Muscle of leg (tissue), 11 donors: ENCODE measurements around the gene CLEC4M. TPM values are rescaled to one million over a fixed set of nuclear protein-coding genes. Genes with fewer than 3 reads are reported as not detected.
A peak's percentile ranks its signal among the peaks of the same experiment; 100 is the strongest.

Experiments used
- DNase-seq: peaks from one replicate; pipeline ENCODE4 v3.0.0; 2013
- H3K27ac ChIP-seq: one replicate; pipeline ENCODE4 v1.5.1; 2013; ENCODE audit warnings: mild to moderate bottlenecking, low read length, control low read depth
- H3K27me3 ChIP-seq: one replicate; pipeline ENCODE4 v1.6.1; 2013; ENCODE audit warnings: low read length; ENCODE audit not compliant: control insufficient read depth, insufficient read depth
- H3K36me3 ChIP-seq: one replicate; pipeline ENCODE4 v1.6.1; 2013; ENCODE audit warnings: low read length; ENCODE audit not compliant: control insufficient read depth, insufficient read depth
- H3K4me1 ChIP-seq: one replicate; pipeline ENCODE4 v1.6.1; 2013; ENCODE audit warnings: low read length; ENCODE audit not compliant: control insufficient read depth, insufficient read depth
- H3K4me3 ChIP-seq: one replicate; pipeline ENCODE4 v1.5.1; 2013; ENCODE audit warnings: low read length, control low read depth
- H3K9me3 ChIP-seq: replicated peaks from 2 replicates; pipeline ENCODE4 v1.6.1; 2013; ENCODE audit warnings: low read depth, low read length; ENCODE audit not compliant: control insufficient read depth
- WGBS: methylation state at CpG from one replicate; pipeline ENCODE4 v1.1.5; 2013; ENCODE audit warnings: missing lambda C conversion rate; ENCODE audit not compliant: insufficient coverage; 5-methylcytosine and 5-hydroxymethylcytosine counted together
- polyA plus RNA-seq, 8 donors: library from polyadenylated mRNA; unstranded; fragments of 120-200 nt; gene quantifications; one replicate each; pipeline versions ENCODE4 v1.2.1 to v1.2.3, GENCODE V29; 2013; ENCODE audit warnings: inconsistent platforms in 1 of 8, low replicate concordance in 1 of 8; ENCODE audit not compliant: insufficient read length in 8 of 8, insufficient read depth in 1 of 8
- total RNA-seq: library from RNA; stranded (reverse); fragments of 120-200 nt; gene quantifications from one replicate; pipeline ENCODE4 v1.2.4, GENCODE V29; 2013

CLEC4M gene
- total and polyA plus RNA-seq, 9 donors: 0.12 TPM; not detected in 8

- Histone ChIP-seq H3K27me3 (peaks cover 55% of the 10 kb centered on the region), H3K27ac (no peak overlapping the region), H3K4me3 (no peak overlapping the region), H3K36me3 (no peaks in the 10 kb centered on the region), H3K4me1 (no peaks in the 10 kb centered on the region), H3K9me3 (no peaks in the 10 kb centered on the region)
- no peak for DNase-seq
- 2% methylated on average over 65 of the region's 78 CpGs for WGBS
Measured at GRCh38 chr19:7730286-7731217, 32.5 kb upstream of the CLEC4M start.

DNA sequence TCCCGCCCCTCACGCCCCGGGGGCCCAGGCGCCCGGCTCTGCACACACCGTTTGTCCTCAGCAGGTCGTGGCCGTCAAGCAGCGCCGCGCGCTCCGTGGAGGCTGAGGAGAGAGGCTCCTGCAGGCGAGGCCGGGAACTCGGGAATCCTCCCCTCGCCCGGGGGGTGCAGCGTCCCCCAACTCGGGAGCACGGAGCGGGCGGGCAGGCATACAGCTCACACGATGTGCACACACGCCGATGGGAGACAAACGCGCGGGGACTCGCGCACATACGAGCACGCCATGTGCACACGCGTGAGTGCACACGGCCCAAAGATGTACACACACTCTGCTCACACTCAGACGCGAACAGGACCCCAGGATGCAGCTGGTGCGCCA lies 31.8 kb upstream of the CLEC4M start:
- Histone ChIP-seq H3K27ac (no peak overlapping the region), H3K4me3 (no peak overlapping the region), H3K9me3 (no peaks in the 10 kb centered on the region), H3K4me1 (no peaks in the 10 kb centered on the region), H3K36me3 (no peaks in the 10 kb centered on the region), H3K27me3 (peaks cover 55% of the 10 kb centered on the region)
- no peak for DNase-seq
- 58% methylated on average over 37 of the region's 39 CpGs for WGBS

DNA sequence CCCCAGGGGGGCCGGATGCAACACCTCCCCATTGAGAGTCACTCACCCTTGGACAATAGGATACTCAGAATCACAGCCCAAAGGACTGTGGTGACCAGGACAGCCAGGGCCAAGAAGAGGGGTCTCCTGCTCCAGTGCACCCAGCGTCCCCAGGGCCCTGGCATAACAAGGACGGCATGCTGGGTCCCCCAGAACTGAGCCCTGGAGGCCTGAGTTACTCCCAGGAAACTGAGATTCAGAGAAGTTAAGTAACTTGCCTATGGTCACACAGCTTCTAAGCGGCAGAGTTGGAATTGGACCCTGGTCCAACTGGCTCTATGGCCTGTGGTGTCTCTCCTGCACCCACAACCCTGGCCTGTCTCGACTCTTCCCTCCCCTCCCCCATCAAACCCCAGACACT lies 31.4 kb upstream of the CLEC4M start:
- Histone ChIP-seq H3K9me3 (no peaks in the 10 kb centered on the region), H3K27me3 (peaks cover 55% of the 10 kb centered on the region), H3K36me3 (no peaks in the 10 kb centered on the region), H3K27ac (no peak overlapping the region), H3K4me1 (no peaks in the 10 kb centered on the region), H3K4me3 (no peak overlapping the region)
- WGBS: 79% methylated on average over 4 of the region's 5 CpGs
- DNase-seq: no peak

DNA sequence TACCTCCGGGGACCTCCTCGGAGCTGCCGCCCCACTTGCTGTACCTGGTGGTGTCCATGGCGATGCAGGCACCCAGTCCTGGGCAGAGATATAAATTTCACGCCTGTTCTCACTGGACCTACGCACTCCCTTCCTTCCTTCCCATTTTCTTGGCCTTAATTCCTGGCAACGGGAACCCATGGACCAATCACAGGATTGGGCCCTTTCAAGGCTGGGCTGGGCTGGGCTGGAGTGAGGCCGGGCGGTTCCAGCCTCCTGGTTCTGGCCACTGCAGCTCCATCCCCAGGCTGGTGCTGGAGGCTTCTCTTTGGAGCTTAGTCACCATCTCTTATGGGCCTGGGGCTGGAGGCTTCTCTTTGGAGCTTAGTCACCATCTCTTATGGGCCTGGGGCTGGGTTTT lies 31.0 kb upstream of the CLEC4M start, which contains the start of gene CLEC4G:
CLEC4G (minus strand) TSS at position 66 of the 400 bp plus-strand sequence; CDS start at position 58, 8 bp downstream.
- Histone ChIP-seq H3K36me3 (no peaks in the 10 kb centered on the region), H3K9me3 (no peaks in the 10 kb centered on the region), H3K27ac (no peak within 1 kb of the TSS), H3K27me3 (peaks cover 55% of the 10 kb centered on the region), H3K4me1 (no peaks in the 10 kb centered on the region), H3K4me3 (no peak within 1 kb of the TSS)
- DNase-seq: no peak
- WGBS: 63% methylated on average over 9 of the region's 9 CpGs

- DNase-seq: no peak
- Histone ChIP-seq H3K4me3 (no peak overlapping the region), H3K4me1 (no peaks in the 10 kb centered on the region), H3K27me3 (peaks cover 47% of the 10 kb centered on the region), H3K27ac (no peak overlapping the region), H3K9me3 (no peaks in the 10 kb centered on the region), H3K36me3 (no peaks in the 10 kb centered on the region)
- WGBS: 80% methylated on average over 1 of the region's 6 CpGs
Measured at GRCh38 chr19:7733376-7733775, 29.7 kb upstream of the CLEC4M start.

GRCh38 chr19:7734220-7735203 lies 28.5 kb upstream of the CLEC4M start:
- H3K9me3 ChIP-seq: no peaks in the 10 kb centered on the region
- 58% methylated on average over 8 of the region's 12 CpGs for WGBS
- H3K4me1 ChIP-seq: no peaks in the 10 kb centered on the region
- no peak overlapping the region for H3K4me3 ChIP-seq
- no peaks in the 10 kb centered on the region for H3K36me3 ChIP-seq
- peak; percentile 68 for DNase-seq
- no peak overlapping the region for H3K27ac ChIP-seq
- peaks cover 36% of the 10 kb centered on the region for H3K27me3 ChIP-seq

GRCh38 chr19:7736148-7736547 lies 26.9 kb upstream of the CLEC4M start:
- 62% methylated on average over 1 of the region's 1 CpG for WGBS
- no peak overlapping the region for H3K27ac ChIP-seq
- peaks cover 19% of the 10 kb centered on the region for H3K27me3 ChIP-seq
- no peak overlapping the region for H3K4me3 ChIP-seq
- H3K36me3 ChIP-seq: no peaks in the 10 kb centered on the region
- no peak for DNase-seq
- peaks cover 3% of the 10 kb centered on the region for H3K4me1 ChIP-seq
- no peaks in the 10 kb centered on the region for H3K9me3 ChIP-seq

DNA sequence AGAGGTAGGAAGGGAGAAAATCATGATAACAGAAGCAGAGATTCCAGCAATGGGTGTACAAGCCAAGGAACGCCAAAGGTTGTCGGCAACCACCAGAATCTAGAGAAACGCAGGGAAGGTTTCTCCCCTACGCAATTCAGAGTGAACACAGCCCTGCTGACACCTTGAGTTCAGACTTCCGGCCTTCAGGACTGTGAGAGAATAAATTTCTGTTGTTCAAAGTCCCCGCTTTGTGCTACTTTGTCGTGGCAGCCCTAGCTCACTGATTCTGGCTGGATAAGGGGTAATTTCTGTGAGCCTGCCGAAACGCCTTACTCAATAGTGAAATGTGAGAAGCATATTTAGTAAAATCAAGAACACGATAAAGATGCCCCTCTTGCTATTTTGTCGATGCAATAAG lies 25.8 kb upstream of the CLEC4M start:
- Histone ChIP-seq H3K27me3 (peaks cover 9% of the 10 kb centered on the region), H3K9me3 (no peaks in the 10 kb centered on the region)
- 95% methylated on average over 9 of the region's 11 CpGs for WGBS

GRCh38 chr19:7738023-7738422 lies 25.0 kb upstream of the CLEC4M start:
- Histone ChIP-seq H3K9me3 (no peaks in the 10 kb centered on the region), H3K36me3 (no peaks in the 10 kb centered on the region), H3K27ac (no peak overlapping the region), H3K27me3 (peaks cover 5% of the 10 kb centered on the region), H3K4me1 (peaks cover 3% of the 10 kb centered on the region), H3K4me3 (no peak overlapping the region)
- 67% methylated on average over 4 of the region's 7 CpGs for WGBS
- no peak for DNase-seq

More for the DNA sequence above, 25.8 kb upstream of the CLEC4M start:
- H3K4me1 ChIP-seq: peaks cover 3% of the 10 kb centered on the region
- H3K36me3 ChIP-seq: no peaks in the 10 kb centered on the region
- H3K4me3 ChIP-seq: no peak overlapping the region
- H3K27ac ChIP-seq: no peak overlapping the region
- no peak for DNase-seq
